Large intestine (tissue), 3 donors: ENCODE measurements around the gene CRAT. TPM values are rescaled to one million over a fixed set of nuclear protein-coding genes. Genes with fewer than 3 reads are reported as not detected.
A peak's percentile ranks its signal among the peaks of the same experiment; 100 is the strongest.

ENCODE experiments used
- DNase-seq, 2 donors: peaks; one replicate each; pipeline versions ENCODE4 v3.0.0 to v3.0.0-alpha.2; 2013
- H3K27ac ChIP-seq: one replicate; pipeline ENCODE4 v1.5.1; 2013; ENCODE audit warnings: low read length
- H3K27me3 ChIP-seq: 2 replicates; pipeline ENCODE4 v1.6.1; 2013; ENCODE audit warnings: low read length; ENCODE audit not compliant: control insufficient read depth, insufficient read depth
- H3K36me3 ChIP-seq: 2 replicates; pipeline ENCODE4 v1.6.1; 2013; ENCODE audit warnings: low read length; ENCODE audit not compliant: control insufficient read depth, insufficient read depth
- H3K4me1 ChIP-seq: one replicate; pipeline ENCODE4 v1.6.1; 2013; ENCODE audit warnings: low read length; ENCODE audit not compliant: control insufficient read depth, insufficient read depth
- H3K4me3 ChIP-seq: one replicate; pipeline ENCODE4 v1.5.1; 2013; ENCODE audit warnings: low read length
- H3K9me3 ChIP-seq: one replicate; pipeline ENCODE4 v1.6.1; 2013; ENCODE audit warnings: mild to moderate bottlenecking, low read depth, low read length, moderate library complexity; ENCODE audit not compliant: control insufficient read depth
- WGBS: methylation state at CpG from one replicate; pipeline ENCODE4 v1.1.5; 2013; ENCODE audit warnings: low lambda C conversion rate; ENCODE audit not compliant: insufficient coverage; 5-methylcytosine and 5-hydroxymethylcytosine counted together
- polyA plus RNA-seq: library from polyadenylated mRNA; unstranded; fragments of 120-200 nt; gene quantifications from one replicate; pipeline ENCODE4 v1.2.1, GENCODE V29; 2013

CRAT gene
- polyA plus RNA-seq, 1 donor = 84.3 TPM

- peak overlapping the region; percentile 74 for H3K27ac ChIP-seq
- no peaks in the 10 kb centered on the region for H3K9me3 ChIP-seq
- WGBS = no CpG with 5 or more reads among the region's 8 CpGs
- H3K36me3 ChIP-seq = peaks cover 58% of the 10 kb centered on the region
- no peak for DNase-seq
- no peaks in the 10 kb centered on the region for H3K27me3 ChIP-seq
- no peak overlapping the region for H3K4me3 ChIP-seq
- H3K4me1 ChIP-seq = peaks cover 41% of the 10 kb centered on the region
These were observed 35.9 kb upstream of the CRAT start for GRCh38 chr9:129146441-129146941.

GRCh38 chr9:129145841-129146292 is 35.3 kb upstream of the CRAT start:
- Histone ChIP-seq H3K27ac (peak overlapping the region; percentile 74), H3K27me3 (no peaks in the 10 kb centered on the region), H3K4me3 (no peak overlapping the region), H3K4me1 (peaks cover 47% of the 10 kb centered on the region), H3K36me3 (peaks cover 55% of the 10 kb centered on the region), H3K9me3 (no peaks in the 10 kb centered on the region)
- DNase-seq = peak; percentile 71 to 75
- no CpG with 5 or more reads among the region's 7 CpGs for WGBS

DNA sequence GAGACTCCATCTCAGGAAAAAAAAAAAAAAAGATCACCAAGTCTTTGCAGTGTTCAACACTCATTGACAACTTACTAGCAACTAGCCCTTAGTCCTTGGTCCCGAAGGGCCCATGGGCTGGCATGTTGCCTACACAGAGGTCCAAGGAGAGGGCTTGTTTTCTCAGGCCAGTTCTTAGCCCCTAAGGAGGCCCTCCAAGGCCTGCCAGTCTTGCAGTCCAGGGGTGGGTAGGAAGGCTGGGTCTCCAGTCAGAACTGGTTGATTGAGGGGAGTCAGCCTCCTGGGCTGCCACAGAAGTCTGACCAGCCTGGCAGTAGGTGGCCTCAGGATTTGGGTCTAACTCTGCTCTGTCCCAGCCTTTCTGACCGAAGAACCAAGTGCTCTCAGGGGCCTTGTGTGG is 34.7 kb upstream of the CRAT start:
- no peaks in the 10 kb centered on the region for H3K9me3 ChIP-seq
- peaks cover 52% of the 10 kb centered on the region for H3K4me1 ChIP-seq
- H3K27me3 ChIP-seq = no peaks in the 10 kb centered on the region
- H3K36me3 ChIP-seq = peaks cover 53% of the 10 kb centered on the region
- WGBS = no CpG with 5 or more reads among the region's 2 CpGs
- H3K27ac ChIP-seq = peak overlapping the region; percentile 74
- no peak overlapping the region for H3K4me3 ChIP-seq
- no peak for DNase-seq

GRCh38 chr9:129143031-129143927 is 32.7 kb upstream of the CRAT start:
- H3K36me3 ChIP-seq = peaks cover 38% of the 10 kb centered on the region
- no peak overlapping the region for H3K4me3 ChIP-seq
- no CpG with 5 or more reads among the region's 14 CpGs for WGBS
- peaks cover 70% of the 10 kb centered on the region for H3K4me1 ChIP-seq
- H3K27ac ChIP-seq = peak overlapping the region; percentile 97
- H3K9me3 ChIP-seq = no peaks in the 10 kb centered on the region
- DNase-seq = peak; percentile 80 to 82
- no peaks in the 10 kb centered on the region for H3K27me3 ChIP-seq

DNA sequence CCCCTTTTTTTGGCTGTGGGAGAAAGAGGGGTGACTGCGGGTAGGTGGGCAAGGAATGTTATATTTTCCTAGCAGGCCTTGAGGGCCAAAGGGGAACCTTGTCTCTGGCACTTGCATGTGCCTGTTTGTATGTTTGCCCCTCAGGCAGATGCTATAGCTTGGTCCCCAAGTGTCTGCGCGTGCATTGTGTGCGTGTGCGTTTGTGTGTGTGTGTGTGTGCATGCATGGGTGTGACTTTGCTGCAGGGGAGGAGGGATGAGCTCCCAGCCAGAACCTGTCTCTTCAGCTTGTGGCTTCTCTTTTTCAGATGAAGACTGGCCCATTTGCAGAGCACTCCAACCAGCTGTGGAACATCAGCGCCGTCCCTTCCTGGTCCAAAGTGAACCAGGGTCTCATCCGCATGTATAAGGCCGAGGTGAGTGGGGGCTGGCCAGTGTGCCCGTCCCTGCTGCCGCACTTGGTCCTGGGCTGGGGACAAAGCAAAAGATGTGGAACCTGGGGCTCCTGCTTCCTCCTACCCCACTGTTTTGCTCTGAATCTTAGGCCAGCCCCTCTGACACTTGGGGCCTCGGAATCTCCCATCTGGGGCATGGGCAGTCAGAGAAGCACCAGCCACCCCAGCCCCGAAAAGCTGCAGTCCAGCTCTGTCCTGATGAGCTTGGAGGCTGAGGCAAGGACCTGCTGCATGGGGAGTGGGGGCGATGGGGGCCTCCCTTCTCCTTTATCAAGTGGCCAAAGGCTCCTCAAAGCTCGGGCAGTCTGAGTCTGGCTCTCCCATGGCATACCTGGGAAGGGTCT is 31.7 kb upstream of the CRAT start:
- WGBS = no CpG with 5 or more reads among the region's 15 CpGs
- no peaks in the 10 kb centered on the region for H3K9me3 ChIP-seq
- no peaks in the 10 kb centered on the region for H3K27me3 ChIP-seq
- peaks cover 76% of the 10 kb centered on the region for H3K4me1 ChIP-seq
- H3K27ac ChIP-seq = peak overlapping the region; percentile 97
- no peak for DNase-seq
- H3K36me3 ChIP-seq = peaks cover 40% of the 10 kb centered on the region
- H3K4me3 ChIP-seq = no peak overlapping the region

- Histone ChIP-seq H3K27me3 (no peaks in the 10 kb centered on the region), H3K4me3 (peak overlapping the region; percentile 12), H3K9me3 (no peaks in the 10 kb centered on the region), H3K36me3 (peaks cover 49% of the 10 kb centered on the region), H3K4me1 (peaks cover 72% of the 10 kb centered on the region), H3K27ac (peak overlapping the region; percentile 97)
- peak; percentile 54 to 74 for DNase-seq
- 57% methylated on average over 2 of the region's 13 CpGs for WGBS
These were observed 30.8 kb upstream of the CRAT start for GRCh38 chr9:129141066-129142041.

DNA sequence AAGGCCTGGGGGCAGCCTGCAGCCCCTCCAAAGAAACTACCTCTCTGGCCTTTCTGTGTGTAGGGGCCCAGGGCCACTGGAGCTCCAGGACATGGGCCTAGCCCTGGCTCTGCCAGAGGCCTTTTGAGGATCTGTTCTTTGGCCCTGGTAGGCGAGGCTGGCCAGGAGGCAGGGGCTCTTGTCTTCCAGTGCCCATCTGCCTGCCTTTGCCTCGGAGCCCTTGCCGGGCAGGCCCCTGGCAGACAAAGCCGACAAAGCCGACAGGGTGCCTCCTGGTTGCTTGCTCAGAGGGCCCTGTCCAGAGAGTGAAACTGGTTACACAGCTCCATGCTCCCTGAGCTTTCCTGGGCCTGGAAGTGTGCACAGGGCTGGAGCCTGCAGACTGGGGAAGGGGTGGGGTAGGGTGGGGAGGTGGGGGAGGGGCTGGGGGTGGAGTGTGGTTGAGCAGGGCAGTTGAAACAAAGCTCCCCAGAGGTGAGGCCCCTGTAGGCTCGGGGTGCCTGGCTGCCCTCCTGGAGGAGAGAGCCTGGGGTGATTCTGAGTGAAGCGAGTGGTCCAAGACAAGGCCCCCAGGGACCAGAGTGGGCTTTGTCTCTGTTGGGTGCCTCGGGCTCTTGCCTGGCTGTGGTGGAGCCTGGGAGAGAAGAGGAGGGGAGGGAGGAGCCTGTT is 29.9 kb upstream of the CRAT start:
- no CpG with 5 or more reads among the region's 8 CpGs for WGBS
- Histone ChIP-seq H3K36me3 (peaks cover 51% of the 10 kb centered on the region), H3K4me3 (peak overlapping the region; percentile 38), H3K4me1 (peaks cover 64% of the 10 kb centered on the region), H3K9me3 (no peaks in the 10 kb centered on the region), H3K27ac (peak overlapping the region; percentile 97), H3K27me3 (no peaks in the 10 kb centered on the region)
- peak in 1 of 2 donors; percentile 75 for DNase-seq

GRCh38 chr9:129139993-129140396 is 29.4 kb upstream of the CRAT start:
- WGBS = 7% methylated on average over 3 of the region's 11 CpGs
- H3K27me3 ChIP-seq = no peaks in the 10 kb centered on the region
- H3K27ac ChIP-seq = peak overlapping the region; percentile 97
- H3K4me1 ChIP-seq = peaks cover 59% of the 10 kb centered on the region
- H3K36me3 ChIP-seq = peaks cover 49% of the 10 kb centered on the region
- peak; percentile 96 for DNase-seq
- peak overlapping the region; percentile 38 for H3K4me3 ChIP-seq
- H3K9me3 ChIP-seq = no peaks in the 10 kb centered on the region

DNA sequence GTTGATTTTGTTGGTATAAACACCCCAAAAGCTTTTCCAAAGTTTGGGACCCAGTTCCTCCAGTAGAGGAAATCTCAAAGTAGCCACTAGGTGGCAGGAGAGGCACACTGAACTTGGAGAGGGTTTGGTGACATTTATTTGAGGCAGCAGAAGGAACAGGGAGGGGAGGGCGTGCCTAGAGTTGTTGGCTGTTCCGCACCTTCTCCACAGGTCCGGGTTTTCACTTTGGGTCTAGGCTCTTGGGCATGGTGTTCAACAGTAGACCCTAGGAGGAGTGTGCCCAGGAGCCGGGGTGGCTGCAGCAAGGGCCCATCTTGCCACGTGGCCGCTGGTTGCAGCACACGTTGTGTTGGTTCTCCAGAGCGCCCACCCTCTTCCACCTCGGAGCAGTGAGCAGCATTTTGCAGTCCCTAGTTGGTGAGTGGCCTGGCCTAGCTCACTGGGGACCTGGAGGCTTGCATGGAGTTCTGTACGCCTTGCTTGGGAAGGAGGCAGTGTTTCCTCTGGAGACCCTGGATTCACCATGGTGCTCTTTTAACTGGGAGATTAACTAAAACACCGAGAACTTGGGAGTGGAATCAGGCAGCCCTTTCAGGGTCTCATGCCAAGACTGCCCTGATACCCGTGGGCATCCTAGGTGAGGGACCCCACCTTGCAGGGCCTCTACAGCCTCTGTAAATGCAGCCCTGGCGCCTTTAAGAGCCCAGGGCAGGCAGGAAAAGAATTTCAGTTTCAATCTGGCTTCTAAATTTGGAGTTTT is 28.8 kb upstream of the CRAT start:
- Histone ChIP-seq H3K36me3 (peaks cover 52% of the 10 kb centered on the region), H3K4me3 (peak overlapping the region; percentile 38), H3K27me3 (no peaks in the 10 kb centered on the region), H3K27ac (peak overlapping the region; percentile 97), H3K4me1 (peaks cover 59% of the 10 kb centered on the region), H3K9me3 (no peaks in the 10 kb centered on the region)
- no CpG with 5 or more reads among the region's 13 CpGs for WGBS
- DNase-seq = peak; percentile 74 to 85
